ENCODE data around the gene EBF4. TPM values are rescaled to one million over a fixed set of nuclear protein-coding genes. Genes with fewer than 3 reads are reported as not detected.
A peak's percentile ranks its signal among the peaks of the same experiment; 100 is the strongest.

The EBF4 gene
- total RNA-seq, 2 donors from 2014 or later: 2.0 to 7.5 TPM

- Histone ChIP-seq H3K27me3 (no peaks in the 10 kb centered on the region), H3K4me1 (peaks cover 12% of the 10 kb centered on the region), H3K4me3 (no peak overlapping the region), H3K9me3 (no peaks in the 10 kb centered on the region), H3K9ac (ENCODE audit: low read depth in 2 of 2, low read length in 2 of 2) (no peak overlapping the region), H3K36me3 (peaks cover 29% of the 10 kb centered on the region), H3K27ac (no peak overlapping the region)
- DNase-seq: no peak
- intact Hi-C loops (cut with DNase I): no loop called here
- no peak for TF ChIP-seq CTCF (IDR thresholded peaks at IDR 0.05)
Observed at GRCh38 chr20:2657241-2657640, 35.3 kb upstream of the EBF4 start.

- Histone ChIP-seq H3K9me3 (no peaks in the 10 kb centered on the region), H3K4me1 (peaks cover 12% of the 10 kb centered on the region), H3K9ac (ENCODE audit: low read depth in 2 of 2, low read length in 2 of 2) (no peak overlapping the region), H3K27ac (no peak overlapping the region), H3K36me3 (peaks cover 29% of the 10 kb centered on the region), H3K27me3 (no peaks in the 10 kb centered on the region), H3K4me3 (no peak overlapping the region)
- TF ChIP-seq CTCF (IDR thresholded peaks at IDR 0.05): no peak
- intact Hi-C loops (cut with DNase I): no loop called here
- no peak for DNase-seq
Observed at GRCh38 chr20:2657674-2658073, 34.9 kb upstream of the EBF4 start.

GRCh38 chr20:2658414-2659354 is 33.9 kb upstream of the EBF4 start:
- intact Hi-C loops (cut with DNase I): no loop called here
- peaks cover 6% of the 10 kb centered on the region for H3K4me1 ChIP-seq
- H3K9me3 ChIP-seq: no peaks in the 10 kb centered on the region
- H3K27me3 ChIP-seq: no peaks in the 10 kb centered on the region
- no peak overlapping the region for H3K4me3 ChIP-seq
- no peak overlapping the region for H3K9ac ChIP-seq (ENCODE audit: low read depth in 2 of 2, low read length in 2 of 2)
- no peak for TF ChIP-seq CTCF (IDR thresholded peaks at IDR 0.05)
- H3K27ac ChIP-seq: no peak overlapping the region
- no peak for DNase-seq
- peaks cover 29% of the 10 kb centered on the region for H3K36me3 ChIP-seq

GRCh38 chr20:2659547-2659946 is 33.0 kb upstream of the EBF4 start:
- intact Hi-C loops (cut with DNase I): no loop called here
- no peak overlapping the region for H3K4me3 ChIP-seq
- H3K4me1 ChIP-seq: no peaks in the 10 kb centered on the region
- peaks cover 28% of the 10 kb centered on the region for H3K36me3 ChIP-seq
- H3K9me3 ChIP-seq: no peaks in the 10 kb centered on the region
- no peak for TF ChIP-seq CTCF (IDR thresholded peaks at IDR 0.05)
- H3K27me3 ChIP-seq: no peaks in the 10 kb centered on the region
- no peak overlapping the region for H3K9ac ChIP-seq (ENCODE audit: low read depth in 2 of 2, low read length in 2 of 2)
- no peak for DNase-seq
- no peak overlapping the region for H3K27ac ChIP-seq

GRCh38 chr20:2663364-2663886 is 29.2 kb upstream of the EBF4 start:
- Histone ChIP-seq H3K36me3 (no peaks in the 10 kb centered on the region), H3K9me3 (no peaks in the 10 kb centered on the region), H3K27ac (peak overlapping the region; percentile 66), H3K4me1 (no peaks in the 10 kb centered on the region), H3K27me3 (no peaks in the 10 kb centered on the region), H3K9ac (ENCODE audit: low read depth in 2 of 2, low read length in 2 of 2) (peak overlapping the region; percentile 78 to 86), H3K4me3 (peak overlapping the region; percentile 99)
- TF ChIP-seq CTCF (IDR thresholded peaks at IDR 0.05): no peak
- DNase-seq: no peak
- intact Hi-C loops (cut with DNase I): no loop called here
